Peyer's patch (tissue), 4 donors: ENCODE results near the gene ATP6V1F.

Source experiments
- CTCF ChIP-seq, 6 experiments: fragments of 450-650 bp in 4 of 6; fragments of 200-600 bp in 2 of 6; sonication (generic) in 1 of 6; IDR thresholded peaks; one replicate each; pipeline ENCODE4 v1.5.1; 2017 to 2019; ENCODE audit warnings: antibody characterized with exemption in 6 of 6, mild to moderate bottlenecking in 3 of 6, moderate library complexity in 1 of 6
- POLR2A ChIP-seq, 2 donors: fragments of 450-650 bp; IDR thresholded peaks; one replicate each; pipeline ENCODE4 v1.5.1; 2017; ENCODE audit warnings: antibody characterized with exemption in 2 of 2, mild to moderate bottlenecking in 2 of 2, moderate library complexity in 2 of 2

- TF ChIP-seq CTCF (IDR thresholded peaks at IDR 0.05) = no peak
- TF ChIP-seq POLR2A (IDR thresholded peaks at IDR 0.05) = no peak
Observed at GRCh38 chr7:128891942-128892269, 29.2 kb downstream of the ATP6V1F start.
